SK-N-MC (cell line): ENCODE data around the gene DDX27.

Source experiments
- EZH2 ChIP-seq: fragments of 200-600 bp; sonication (generic); IDR thresholded peaks from one replicate; pipeline ENCODE4 v1.6.1; 2017; ENCODE audit warnings: antibody characterized with exemption
- POLR2AphosphoS5 ChIP-seq: IDR thresholded peaks from 2 replicates; pipeline ENCODE4 v1.6.1; 2012; ENCODE audit warnings: mild to moderate bottlenecking, low read depth, low read length, borderline replicate concordance

- TF ChIP-seq EZH2, result no peak
- no peak for TF ChIP-seq POLR2AphosphoS5
Measured at GRCh38 chr20:49293122-49293521, 73.9 kb downstream of the DDX27 start.
